ENCODE data around the gene TMEM63C.

DNA sequence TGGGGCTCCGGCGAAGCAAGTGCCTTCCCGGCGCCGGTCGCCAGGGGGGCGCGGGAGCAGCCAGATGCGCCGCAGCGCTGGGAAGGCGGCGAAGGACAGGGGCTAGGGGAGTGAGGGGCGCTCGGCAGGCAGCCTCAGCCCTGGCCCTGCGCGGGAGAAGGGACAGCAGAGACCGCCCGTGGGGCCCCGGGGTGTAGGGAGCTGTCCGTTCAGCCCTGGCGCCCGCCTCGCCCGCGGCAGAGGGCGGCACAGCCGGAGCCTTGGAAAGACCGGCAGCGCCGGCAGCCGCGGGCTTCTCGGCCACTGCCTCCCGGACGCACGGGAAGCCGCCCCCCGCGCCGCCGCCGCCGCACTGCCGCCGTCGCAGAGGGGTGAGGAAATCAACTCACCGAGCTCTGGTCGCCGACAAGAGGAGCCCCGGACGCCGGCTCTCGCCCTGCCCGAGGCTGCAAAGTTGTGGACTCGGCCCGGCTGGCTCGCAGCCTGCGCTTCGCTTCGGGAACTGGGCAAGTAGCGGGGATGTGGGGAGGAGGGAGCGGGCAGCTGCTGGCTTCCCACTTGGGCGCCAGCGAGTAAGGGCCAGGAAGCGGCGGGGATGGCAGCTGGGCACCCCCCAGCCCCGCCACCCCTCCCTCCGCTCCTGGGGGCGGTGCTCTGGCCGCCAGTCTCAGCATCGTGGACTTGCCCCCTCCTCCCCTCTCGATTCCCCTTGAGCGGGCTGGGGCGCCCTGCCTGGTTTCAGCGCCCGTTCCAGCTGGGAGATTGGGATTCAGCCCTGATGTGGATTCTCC, 40.2 kb upstream of the TMEM63C start, which contains the start of gene ZDHHC22:
- TF ChIP-seq, protein P1, sequence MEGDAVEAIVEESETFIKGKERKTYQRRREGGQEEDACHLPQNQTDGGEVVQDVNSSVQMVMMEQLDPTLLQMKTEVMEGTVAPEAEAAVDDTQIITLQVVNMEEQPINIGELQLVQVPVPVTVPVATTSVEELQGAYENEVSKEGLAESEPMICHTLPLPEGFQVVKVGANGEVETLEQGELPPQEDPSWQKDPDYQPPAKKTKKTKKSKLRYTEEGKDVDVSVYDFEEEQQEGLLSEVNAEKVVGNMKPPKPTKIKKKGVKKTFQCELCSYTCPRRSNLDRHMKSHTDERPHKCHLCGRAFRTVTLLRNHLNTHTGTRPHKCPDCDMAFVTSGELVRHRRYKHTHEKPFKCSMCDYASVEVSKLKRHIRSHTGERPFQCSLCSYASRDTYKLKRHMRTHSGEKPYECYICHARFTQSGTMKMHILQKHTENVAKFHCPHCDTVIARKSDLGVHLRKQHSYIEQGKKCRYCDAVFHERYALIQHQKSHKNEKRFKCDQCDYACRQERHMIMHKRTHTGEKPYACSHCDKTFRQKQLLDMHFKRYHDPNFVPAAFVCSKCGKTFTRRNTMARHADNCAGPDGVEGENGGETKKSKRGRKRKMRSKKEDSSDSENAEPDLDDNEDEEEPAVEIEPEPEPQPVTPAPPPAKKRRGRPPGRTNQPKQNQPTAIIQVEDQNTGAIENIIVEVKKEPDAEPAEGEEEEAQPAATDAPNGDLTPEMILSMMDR (IDR thresholded peaks at IDR 0.05; ENCODE audit: low read depth, low read length): no peak
- no peak for TF ChIP-seq EZH2phosphoT487 (IDR thresholded peaks at IDR 0.05; ENCODE audit: low read depth)
